K562 (cell line): ENCODE data around the gene GTF2I. TPM values are rescaled to one million over a fixed set of nuclear protein-coding genes. Genes with fewer than 3 reads are reported as not detected.
"Not testable (repeated sequence)": the region's sequence is repeated elsewhere in the genome, so short reads cannot be mapped to it uniquely, and the experiment has no call there.

Source experiments
- ATAC-seq: fragments of 200-7000 bp; cut with Tn5 transposase; 3 replicates; pipeline ENCODE4 v1.9.1; 2020; ENCODE audit warnings: moderate library complexity
- BruUV-seq: library from RNA; stranded (reverse); fragments of 400-500 nt; replicated peaks from 2 replicates; lab custom pipeline; 2021; lab: Mats Ljungman, UMichigan
- CTCF ChIA-PET: fragments of 300-600 bp; formaldehyde crosslinking; extraction: SDS; loops from one replicate; lab custom pipeline; 2021; ENCODE audit warnings: low intra/inter-chr PET ratio; lab: Yijun Ruan, JAX
- POLR2A ChIA-PET: fragments of 300-600, 350-650 bp; sonication (Branson Sonifier 250); formaldehyde crosslinking; extraction: SDS; loops from one replicate; lab custom pipeline; 2021; ENCODE audit warnings: antibody characterized with exemption, inconsistent platforms; lab: Yijun Ruan, JAX
- DNase-seq, 4 experiments: peaks; one replicate each; pipeline versions ENCODE4 v3.0.0 to v3.0.0-alpha.2; 2011 to 2018; ENCODE audit warnings: low spot score in 3 of 4, mixed read lengths in 3 of 4; ENCODE audit errors: extremely low read depth in 1 of 4
- FAIRE-seq: peaks from 2 replicates; lab custom pipeline; 2011; peaks lifted over from hg19 to GRCh38; lab: Jason Lieb, UNC
- H2AFZ ChIP-seq: 2 replicates; pipeline ENCODE4 v1.6.0; 2011; ENCODE audit warnings: low read depth, low read length, control low read depth, inconsistent platforms
- H3K27ac ChIP-seq: fragments of 200-600 bp; 3 replicates; pipeline ENCODE4 v1.8.0; 2011; ENCODE audit warnings: low read depth, mild to moderate bottlenecking, control low read depth, inconsistent platforms, low read length, moderate library complexity, mixed read lengths; ENCODE audit errors: extremely low read depth
- H3K27me3 ChIP-seq, 2 experiments: fragments of 300-600 bp in 1 of 2; 2 replicates in 1 of 2; 3 replicates in 1 of 2; pipeline versions ENCODE4 v1.6.0 to v1.8.0; 2011; ENCODE audit warnings: inconsistent platforms in 2 of 2, low read length in 2 of 2, mild to moderate bottlenecking in 1 of 2, mixed read lengths in 1 of 2, moderate library complexity in 1 of 2; ENCODE audit not compliant: control insufficient read depth in 2 of 2, insufficient read depth in 2 of 2
- H3K36me3 ChIP-seq: fragments of 300-600 bp; 3 replicates; pipeline ENCODE4 v1.8.0; 2011; ENCODE audit warnings: mild to moderate bottlenecking, low read length, inconsistent platforms; ENCODE audit not compliant: control insufficient read depth, insufficient read depth
- H3K4me1 ChIP-seq, 2 experiments: fragments of 200-600 bp in 1 of 2; replicated peaks in 1 of 2; 2 replicates in 1 of 2; 3 replicates in 1 of 2; pipeline versions ENCODE4 v1.5.1 to v1.8.0; 2011; ENCODE audit warnings: inconsistent platforms in 2 of 2, low read length in 2 of 2, mild to moderate bottlenecking in 1 of 2, mixed read lengths in 1 of 2, moderate library complexity in 1 of 2; ENCODE audit not compliant: control insufficient read depth in 2 of 2, insufficient read depth in 2 of 2
- H3K4me2 ChIP-seq: 2 replicates; pipeline ENCODE4 v1.6.1; 2011; ENCODE audit warnings: low read length, control low read depth, inconsistent platforms, mixed read lengths; ENCODE audit not compliant: insufficient read depth
- H3K4me3 ChIP-seq: fragments of 200-600 bp; sonication (generic), shearing (Covaris generic); 2 replicates; pipeline ENCODE4 v1.5.1; 2016; ENCODE audit warnings: control low read depth, inconsistent platforms
- H3K79me2 ChIP-seq: fragments of 200-600 bp; 3 replicates; pipeline ENCODE4 v1.8.0; 2011; ENCODE audit warnings: low read length, inconsistent platforms; ENCODE audit not compliant: control insufficient read depth, insufficient read depth
- H3K9ac ChIP-seq, 2 experiments: 2 replicates each; pipeline versions ENCODE4 v1.6.0 to v1.6.1; 2011; ENCODE audit warnings: low read depth in 2 of 2, low read length in 2 of 2, control low read depth in 1 of 2, inconsistent platforms in 1 of 2, mild to moderate bottlenecking in 1 of 2, mixed read lengths in 1 of 2; ENCODE audit not compliant: insufficient read depth in 1 of 2
- H3K9me1 ChIP-seq: one replicate; pipeline ENCODE4 v1.6.0; 2011; ENCODE audit warnings: inconsistent platforms, mild to moderate bottlenecking, low read length, moderate library complexity; ENCODE audit not compliant: control insufficient read depth, insufficient read depth
- H3K9me3 ChIP-seq: replicated peaks from 2 replicates; pipeline ENCODE4 v1.5.1; 2011; ENCODE audit warnings: low read depth, low read length, inconsistent platforms; ENCODE audit not compliant: control insufficient read depth, insufficient read depth
- H4K20me1 ChIP-seq: replicated peaks from 2 replicates; pipeline ENCODE4 v1.6.1; 2011; ENCODE audit warnings: low read length, inconsistent platforms, mixed read lengths; ENCODE audit not compliant: control insufficient read depth, insufficient read depth
- WGBS: fragments of 100-300 bp; shearing (Covaris generic); methylation state at CpG from one replicate; pipeline ENCODE4 v1.1.6; 2016; ENCODE audit warnings: low coverage, mixed read lengths; ENCODE audit not compliant: insufficient coverage; ENCODE audit errors: missing lambda C conversion rate; 5-methylcytosine and 5-hydroxymethylcytosine counted together
- in situ Hi-C: fragments of 300-500 bp; cut with MboI; formaldehyde crosslinking; loops from 4 replicates; pipeline ENCODE4 v1.15.0; 2018; ENCODE audit warnings: inconsistent platforms, mixed read lengths
- intact Hi-C: fragments of 100-400 bp; cut with micrococcal nuclease; formaldehyde crosslinking; loops from 2 replicates; pipeline ENCODE4 v1.14.2; 2022
- polyA plus RNA-seq, 8 experiments: library from polyadenylated mRNA; depleted of rRNA in 4 of 8; stranded (reverse) in 5 of 8; unstranded in 3 of 8; fragments of >200 nt; fragmentation: Nextera tagmentation in 2 of 8; fragmentation: Illumina TruSeq in 1 of 8; extraction: Ambion mirVana in 2 of 8; extraction: Trizol in 1 of 8; gene quantifications; 2 replicates each; pipeline versions ENCODE4 v1.2.1 to v1.2.3, GENCODE V29; 2011 to 2014; ENCODE audit warnings: inconsistent platforms in 1 of 8, missing spikeins in 1 of 8
- total RNA-seq, 7 experiments: library from RNA; depleted of rRNA in 6 of 7; stranded (reverse); fragments of >200 nt in 6 of 7; fragmentation: Illumina TruSeq in 2 of 7; extraction: Trizol in 2 of 7; gene quantifications; 2 replicates each; pipeline versions ENCODE4 v1.2.1 to v1.2.3, GENCODE V29; 2011 to 2021; ENCODE audit warnings: low replicate concordance in 1 of 7

Gene GTF2I
- total and polyA plus RNA-seq, 9 of the 15 experiments (the other 6 are each of a cell fraction or from before 2014, with no cell fraction given), result 8.4 to 161 (median 90.0) TPM

DNA sequence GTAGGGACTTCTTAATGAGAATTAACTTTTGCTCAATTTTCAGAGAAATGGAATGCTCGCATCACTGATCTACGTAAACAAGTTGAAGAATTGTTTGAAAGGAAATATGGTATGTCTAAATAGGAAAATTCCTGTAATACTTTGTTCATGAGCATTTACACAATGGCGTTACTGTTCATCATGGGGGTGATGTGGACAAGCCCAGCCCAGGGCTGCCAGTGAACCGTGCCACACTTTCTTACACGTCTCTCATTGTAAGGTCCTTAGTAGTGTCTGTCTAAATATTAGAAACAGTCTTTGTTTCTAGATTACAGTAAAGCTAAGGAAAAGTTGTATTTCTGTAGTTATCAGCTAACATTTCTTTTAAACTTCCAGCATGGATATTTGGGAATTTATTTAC, 72.7 kb downstream of the GTF2I start:
- H3K4me2 ChIP-seq, in situ Hi-C loops, H2AFZ ChIP-seq, H3K4me3 ChIP-seq, CTCF ChIA-PET, H3K4me1 ChIP-seq, H3K27me3 ChIP-seq, H3K9me3 ChIP-seq, H4K20me1 ChIP-seq, FAIRE-seq, H3K79me2 ChIP-seq, intact Hi-C loops, POLR2A ChIA-PET, H3K9ac ChIP-seq, DNase-seq, H3K9me1 ChIP-seq, H3K27ac ChIP-seq: not testable (repeated sequence)
- TSS peak; percentile 23 for BruUV-seq
- H3K36me3 ChIP-seq, result peaks cover 13% of the 10 kb centered on the region; the same call in 2 of the 3 replicates
- WGBS, result no CpG with 5 or more reads among the region's 5 CpGs
- ATAC-seq, result peak; percentile 20; the same call in 1 of the 3 replicates

DNA sequence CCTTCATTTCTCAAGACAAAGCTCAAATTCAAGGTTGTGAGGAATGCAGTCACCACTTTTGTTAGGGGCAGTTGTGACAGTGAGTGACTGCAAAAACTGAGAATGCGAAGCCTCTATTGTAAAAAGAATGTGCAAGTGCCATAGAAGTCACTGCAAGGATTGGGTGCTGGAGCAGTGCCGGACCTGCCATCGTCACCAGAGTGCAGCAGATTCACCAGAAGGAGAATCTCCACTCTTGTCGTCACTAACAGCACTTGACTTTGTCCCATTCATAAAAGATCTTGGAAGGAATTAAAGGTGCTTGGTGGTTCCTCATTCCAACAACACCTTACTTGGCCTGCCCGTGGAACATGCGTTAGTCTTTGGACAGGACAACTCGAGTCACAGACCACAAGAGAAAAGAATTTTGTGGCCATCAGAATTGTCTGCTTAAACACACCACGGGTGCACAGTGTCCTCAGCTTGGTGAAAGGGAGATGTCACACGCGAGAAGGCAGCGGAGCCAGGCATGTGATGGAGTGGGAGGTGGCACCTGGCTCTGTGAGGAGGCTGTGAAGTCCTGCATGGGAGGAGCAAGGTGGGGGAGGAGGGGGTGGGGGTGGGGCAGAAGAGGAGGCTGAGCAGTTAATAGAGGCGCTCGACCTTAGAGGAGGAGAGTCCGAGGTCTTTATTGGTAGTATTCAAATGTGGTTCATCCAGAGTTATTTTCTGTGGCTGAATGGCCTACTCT, 82.6 kb downstream of the GTF2I start:
- H3K9me3 ChIP-seq, H3K9ac ChIP-seq, H3K4me3 ChIP-seq, POLR2A ChIA-PET, CTCF ChIA-PET, H2AFZ ChIP-seq, DNase-seq, H3K79me2 ChIP-seq, H3K4me1 ChIP-seq, in situ Hi-C loops, FAIRE-seq, intact Hi-C loops, H4K20me1 ChIP-seq, H3K4me2 ChIP-seq, H3K27me3 ChIP-seq, H3K9me1 ChIP-seq, H3K36me3 ChIP-seq, H3K27ac ChIP-seq: not testable (repeated sequence)
- BruUV-seq, result TSS peak; percentile 44
- ATAC-seq, result peak; percentile 29
- WGBS, result no CpG with 5 or more reads among the region's 14 CpGs

DNA sequence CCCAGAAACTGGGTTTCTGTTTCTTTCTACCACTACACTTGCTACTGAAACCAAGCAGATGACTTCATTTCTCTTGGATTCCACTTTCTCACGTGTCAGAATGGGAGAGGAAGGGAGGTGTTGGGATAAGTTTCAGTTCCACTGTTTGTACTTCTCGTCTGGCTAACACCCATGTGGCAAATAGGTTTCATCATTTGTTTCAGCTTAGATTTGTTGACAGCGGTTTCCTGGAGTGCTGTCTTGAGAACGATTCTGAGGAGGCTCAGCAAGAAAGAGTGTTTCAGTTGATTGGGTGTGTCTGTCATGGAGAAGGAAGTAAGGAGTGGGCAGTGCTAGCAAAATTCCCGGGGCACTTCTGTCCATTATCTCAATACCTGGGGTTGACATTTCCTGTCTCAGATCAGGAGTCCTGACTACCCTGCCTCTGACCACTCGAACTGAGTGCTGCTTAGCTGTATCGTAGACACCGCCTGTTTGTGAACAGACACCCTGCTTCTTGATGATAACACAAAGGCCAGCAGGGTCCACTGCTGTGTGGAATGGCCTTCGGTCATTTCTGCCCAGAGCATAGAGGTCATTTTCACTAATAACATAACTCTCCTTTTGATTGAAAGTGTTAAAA, 86.5 kb downstream of the GTF2I start:
- H4K20me1 ChIP-seq, intact Hi-C loops, POLR2A ChIA-PET, H3K36me3 ChIP-seq, H3K4me1 ChIP-seq, H3K9me1 ChIP-seq, H3K79me2 ChIP-seq, H2AFZ ChIP-seq, BruUV-seq, DNase-seq, H3K9me3 ChIP-seq, in situ Hi-C loops, CTCF ChIA-PET, H3K27me3 ChIP-seq, H3K4me3 ChIP-seq, H3K4me2 ChIP-seq, H3K9ac ChIP-seq, FAIRE-seq, H3K27ac ChIP-seq: not testable (repeated sequence)
- peak; percentile 95 for ATAC-seq
- WGBS, result no CpG with 5 or more reads among the region's 9 CpGs
